GOT3 (cell line): ENCODE results near the gene PIK3R1.
"Not testable (repeated sequence)": the region's sequence is repeated elsewhere in the genome, so short reads cannot be mapped to it uniquely, and the experiment has no call there.

Source experiments
- DNase-seq: peaks from one replicate; lab custom pipeline; 2025; ENCODE audit warnings: mixed read lengths; lab: John Stamatoyannopoulos, UW

The PIK3R1 gene

DNA sequence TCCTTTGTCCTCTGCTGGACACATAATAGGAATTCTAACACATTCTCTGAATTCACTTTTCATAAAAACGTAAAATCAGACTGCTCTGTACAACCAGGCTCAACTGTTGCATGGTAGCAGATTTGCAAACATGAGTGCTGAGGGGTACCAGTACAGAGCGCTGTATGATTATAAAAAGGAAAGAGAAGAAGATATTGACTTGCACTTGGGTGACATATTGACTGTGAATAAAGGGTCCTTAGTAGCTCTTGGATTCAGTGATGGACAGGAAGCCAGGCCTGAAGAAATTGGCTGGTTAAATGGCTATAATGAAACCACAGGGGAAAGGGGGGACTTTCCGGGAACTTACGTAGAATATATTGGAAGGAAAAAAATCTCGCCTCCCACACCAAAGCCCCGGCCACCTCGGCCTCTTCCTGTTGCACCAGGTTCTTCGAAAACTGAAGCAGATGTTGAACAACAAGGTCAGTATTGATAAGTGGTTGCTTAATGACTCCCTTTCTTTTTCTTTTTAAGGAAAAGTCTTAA lies 11.1 kb downstream of the PIK3R1 start:
- no peak for DNase-seq

DNA sequence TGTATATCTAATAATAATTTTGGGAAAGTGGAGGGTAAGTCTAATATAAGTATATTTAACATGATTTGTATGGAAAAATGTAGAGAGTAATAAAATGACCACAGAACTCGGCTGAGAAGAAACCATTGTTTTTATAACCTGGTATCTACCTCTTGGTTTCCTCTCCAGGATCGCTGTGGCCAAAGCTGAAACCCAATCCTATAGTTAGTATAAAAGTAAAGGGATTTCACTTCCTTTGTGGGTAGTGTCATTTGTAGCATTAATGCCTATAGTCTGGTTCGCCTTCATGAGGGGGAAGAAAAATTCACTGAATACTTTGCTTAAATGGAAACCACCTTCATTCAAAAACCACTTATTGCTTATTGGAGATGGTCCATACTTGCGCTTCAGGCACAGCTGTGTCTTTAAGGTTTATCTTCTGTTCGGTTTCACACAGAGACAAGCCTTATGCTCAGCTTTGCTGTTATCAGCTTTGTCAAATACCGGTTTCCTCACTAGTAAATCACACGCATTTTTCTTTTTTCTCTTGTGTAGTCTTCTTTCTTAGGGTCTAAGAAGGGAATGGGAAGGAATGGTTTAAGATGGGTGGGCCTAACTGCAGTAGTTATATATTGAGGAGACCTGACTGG lies 12.1 kb downstream of the PIK3R1 start:
- DNase-seq = no peak

DNA sequence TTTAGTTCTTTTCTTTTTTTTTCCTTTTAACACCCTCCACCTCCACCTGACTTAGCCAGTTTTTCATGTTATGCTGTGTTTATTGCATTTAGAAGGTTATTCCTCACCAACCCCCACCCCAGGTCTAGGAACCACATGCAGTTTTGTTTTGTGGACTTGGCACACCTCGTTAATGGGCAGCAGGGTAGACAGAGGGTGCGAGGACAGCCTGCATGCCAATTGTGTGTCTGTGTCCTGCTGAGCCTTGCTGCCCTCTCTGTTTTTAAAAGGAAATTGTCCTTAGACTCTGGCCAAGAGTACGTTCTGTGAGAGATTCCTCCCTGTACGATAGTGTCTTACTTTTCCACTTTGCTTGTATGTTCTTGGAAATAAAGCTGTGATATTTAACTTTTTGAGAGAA lies 13.9 kb downstream of the PIK3R1 start:
- no peak for DNase-seq

DNA sequence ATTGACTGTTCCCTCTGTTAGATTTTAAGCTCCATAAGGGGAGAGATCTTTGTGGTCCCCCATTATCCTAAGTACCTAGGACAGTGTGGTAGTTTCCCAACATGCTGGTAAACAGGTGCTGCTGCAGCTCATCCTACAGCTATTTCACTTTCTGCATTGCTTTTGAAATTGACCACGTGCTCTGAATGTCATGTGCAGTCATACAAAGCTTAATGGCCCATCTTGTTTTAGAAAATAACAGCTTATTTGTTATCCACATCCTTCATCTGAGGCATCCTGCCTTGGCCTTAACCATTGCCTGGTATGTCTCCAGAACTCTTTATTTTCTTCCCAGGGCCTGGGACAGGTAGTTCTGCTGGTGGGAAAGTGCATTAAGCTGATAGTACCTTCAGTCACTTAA lies 14.7 kb downstream of the PIK3R1 start:
- DNase-seq = no peak

DNA sequence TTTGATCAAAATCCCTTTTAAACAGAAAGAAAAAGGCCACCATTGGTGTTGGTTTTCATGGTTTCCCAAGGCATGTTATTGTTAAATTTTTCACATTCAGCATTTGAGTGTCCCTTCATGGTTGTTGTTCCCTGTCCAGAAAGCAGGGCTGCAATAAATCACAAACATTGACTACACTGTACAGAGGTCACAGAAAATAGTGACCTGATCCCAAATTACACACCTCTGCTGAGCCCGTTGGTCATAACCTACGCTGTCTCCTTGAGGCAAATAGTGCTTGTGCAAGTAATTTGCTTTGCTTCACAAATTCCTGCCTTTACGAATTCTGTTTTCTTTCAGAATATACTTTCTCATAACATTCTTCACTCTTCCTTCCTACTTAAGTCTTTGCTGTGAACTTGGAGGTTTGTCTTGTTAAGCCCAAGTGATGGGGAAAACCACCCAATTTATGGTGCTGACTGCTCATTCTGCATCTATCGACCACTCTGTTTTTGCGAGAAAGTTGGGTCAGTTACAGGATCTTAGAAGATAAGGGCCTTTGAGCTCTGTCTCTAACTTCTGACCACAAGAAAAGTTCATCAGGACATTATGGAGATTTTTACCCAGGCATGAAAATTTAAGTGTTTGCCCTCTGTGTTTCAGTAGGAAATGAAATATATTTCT lies 16.0 kb downstream of the PIK3R1 start:
- no peak for DNase-seq

DNA sequence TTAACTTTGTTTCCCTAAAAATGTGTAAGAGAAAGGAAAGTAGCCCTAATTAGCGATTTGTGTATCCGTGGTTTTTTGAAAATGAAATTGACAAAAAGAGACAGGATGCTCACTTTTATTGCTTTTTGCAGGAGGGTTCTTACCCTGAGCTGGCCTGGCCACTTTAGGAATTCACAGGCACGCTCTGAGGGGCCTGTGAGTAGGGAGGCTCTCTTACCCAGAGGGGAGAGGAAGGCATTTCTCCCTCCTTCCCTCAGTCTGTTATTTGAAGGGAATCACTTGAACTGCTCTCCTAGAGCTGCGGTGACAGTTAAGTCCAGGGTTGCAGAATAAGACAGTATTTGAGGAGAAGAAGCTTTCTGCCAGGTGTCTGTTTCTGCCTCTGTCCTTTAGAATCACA lies 16.7 kb downstream of the PIK3R1 start:
- no peak for DNase-seq

DNA sequence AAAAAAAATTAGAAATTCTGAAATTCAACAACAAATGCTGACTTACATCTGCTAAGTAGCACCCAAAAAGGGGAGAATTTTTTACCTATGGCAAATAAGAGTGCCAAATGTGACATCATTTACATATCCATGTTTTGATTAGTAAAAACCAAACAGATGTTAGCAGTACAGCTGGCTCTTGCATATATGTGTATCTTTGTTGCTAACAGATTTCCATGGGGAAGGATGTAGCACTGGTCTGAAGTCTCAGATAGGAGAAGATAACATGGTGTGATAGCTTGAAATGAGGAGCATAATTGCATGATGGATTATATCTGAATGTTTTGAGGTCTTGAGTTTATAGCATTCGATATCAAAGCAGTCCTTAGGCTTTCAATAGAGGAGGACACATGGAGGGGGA lies 17.5 kb downstream of the PIK3R1 start:
- no peak for DNase-seq

DNA sequence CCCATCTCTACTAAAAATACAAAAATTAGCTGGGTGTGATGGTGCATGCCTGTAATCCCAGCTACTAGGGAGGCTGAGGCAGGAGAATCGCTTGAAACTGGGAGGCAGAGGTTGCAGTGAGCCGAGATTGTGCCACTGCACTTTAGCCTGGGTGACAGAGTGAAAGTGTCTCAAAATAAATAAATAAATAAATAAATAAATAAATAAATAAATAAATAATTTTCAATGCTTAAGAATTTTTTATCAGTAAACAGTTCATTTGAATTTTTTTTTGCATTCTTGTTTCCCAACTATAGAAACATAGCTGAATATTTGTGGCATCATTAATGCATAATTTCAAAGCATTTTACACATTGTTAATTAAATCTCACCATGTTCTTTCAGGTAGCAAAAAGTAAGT lies 19.7 kb downstream of the PIK3R1 start:
- DNase-seq = not testable (repeated sequence)

DNA sequence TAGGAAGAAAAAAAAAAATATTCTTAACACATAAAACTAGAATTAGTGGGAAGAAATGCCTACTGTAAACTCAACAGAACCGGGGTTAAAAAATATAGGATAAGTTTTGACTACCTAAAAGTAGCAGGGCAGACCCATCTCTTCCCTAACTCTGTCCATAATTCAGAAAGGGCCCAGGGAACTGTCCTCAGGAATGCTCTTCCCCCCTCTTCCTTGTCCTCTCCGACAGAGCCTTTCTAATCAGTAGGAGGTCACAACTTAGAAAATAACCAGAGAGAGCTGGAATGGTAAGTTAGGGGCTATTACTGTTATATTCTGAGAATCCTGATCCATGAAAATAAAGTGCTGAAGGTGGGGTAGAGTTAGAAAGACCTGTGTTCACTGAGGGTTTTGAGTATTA lies 22.2 kb downstream of the PIK3R1 start:
- DNase-seq = no peak

DNA sequence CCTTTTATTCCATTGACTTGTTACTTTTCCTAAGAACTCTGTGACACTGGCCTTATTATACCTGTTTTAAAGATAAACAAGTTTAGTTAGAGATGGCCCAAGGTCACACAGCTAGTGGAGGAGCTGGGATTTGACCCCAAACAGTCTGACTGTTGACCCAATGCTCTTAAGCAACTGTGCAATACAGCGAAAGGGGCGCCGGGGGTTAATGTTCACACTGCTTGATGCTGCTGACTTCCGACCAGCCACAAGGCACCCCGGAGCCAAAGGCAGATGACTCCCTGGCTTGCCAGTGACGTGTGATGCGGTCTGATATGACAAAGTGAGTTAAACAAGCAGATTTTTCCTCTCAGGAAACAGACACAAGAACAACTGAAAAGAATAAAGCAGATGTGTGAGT lies 23.9 kb downstream of the PIK3R1 start:
- no peak for DNase-seq

DNA sequence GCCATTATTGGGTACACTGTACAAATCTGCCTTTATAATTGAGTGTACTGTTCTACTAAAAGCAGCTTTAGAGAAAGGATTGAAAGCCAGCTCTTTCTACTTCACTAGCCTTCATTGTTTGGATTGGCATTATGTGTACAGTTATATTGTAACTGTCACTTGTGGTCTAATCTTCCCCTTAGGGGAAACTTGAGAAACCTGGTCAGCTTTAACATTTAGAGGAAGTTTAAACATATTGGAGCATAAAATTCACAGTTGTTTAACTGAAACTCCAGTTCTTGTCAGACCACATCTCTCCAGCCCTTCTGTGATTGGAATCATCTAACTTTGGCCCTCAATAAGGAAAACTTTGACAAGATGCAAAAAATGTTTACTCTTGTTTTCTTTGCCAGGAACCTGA lies 24.6 kb downstream of the PIK3R1 start:
- DNase-seq = no peak

DNA sequence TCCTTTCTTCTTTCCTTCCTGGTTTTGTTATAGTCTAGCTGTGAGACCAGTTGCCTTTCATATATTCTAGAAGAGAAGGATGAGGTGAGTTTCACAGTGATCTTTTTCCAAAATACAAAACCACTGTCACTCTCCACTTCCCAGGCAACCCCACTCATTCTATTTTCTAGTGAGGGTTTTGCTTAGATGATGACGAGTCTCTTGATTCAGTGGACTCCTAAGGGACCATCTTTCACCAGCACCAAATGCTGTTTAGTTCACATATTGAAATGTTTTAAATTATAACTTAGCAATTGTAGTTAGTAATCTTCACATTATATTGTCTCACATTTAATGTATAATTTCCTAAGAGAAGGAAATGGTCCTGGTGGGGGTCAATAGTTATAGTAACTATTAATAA lies 25.2 kb downstream of the PIK3R1 start:
- DNase-seq = no peak

DNA sequence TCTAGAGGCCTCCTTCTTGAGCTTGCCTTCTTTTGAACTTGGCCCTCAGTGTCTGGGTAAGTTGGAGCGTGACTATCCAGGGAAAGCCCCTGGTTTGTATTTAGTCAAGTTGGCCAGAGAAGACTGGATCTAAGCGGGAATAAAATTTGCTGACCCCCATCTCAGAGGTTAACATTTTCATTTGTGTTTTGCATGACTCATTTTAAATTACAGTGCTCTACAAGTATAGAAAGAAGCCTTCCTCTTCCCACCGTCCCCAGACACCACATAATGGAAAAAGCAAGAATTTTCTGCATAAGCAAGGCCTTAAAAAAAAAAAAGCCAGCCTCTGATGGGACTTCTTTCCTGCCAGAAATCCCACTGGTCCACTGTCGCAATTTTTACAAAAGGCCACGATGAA lies 27.2 kb downstream of the PIK3R1 start:
- no peak for DNase-seq

DNA sequence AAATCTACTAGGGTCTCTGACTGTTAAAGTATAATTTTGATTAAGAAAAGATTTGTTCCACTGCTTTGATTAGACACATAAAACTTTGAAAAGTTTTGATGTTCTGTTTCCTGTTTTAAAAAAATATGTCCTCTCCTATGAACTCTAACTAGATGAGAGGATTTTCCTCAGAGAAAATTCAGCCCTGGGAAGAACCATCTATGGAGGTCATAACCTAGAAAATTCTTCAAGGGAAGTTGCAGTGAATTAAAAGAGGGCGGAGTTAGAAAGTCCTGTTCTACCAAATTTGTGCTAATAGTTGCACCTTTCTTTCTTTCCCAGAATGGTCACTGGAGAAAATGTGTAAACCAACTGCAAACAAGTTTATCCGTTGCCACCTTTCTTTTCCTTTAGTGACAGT lies 27.7 kb downstream of the PIK3R1 start:
- DNase-seq = no peak

DNA sequence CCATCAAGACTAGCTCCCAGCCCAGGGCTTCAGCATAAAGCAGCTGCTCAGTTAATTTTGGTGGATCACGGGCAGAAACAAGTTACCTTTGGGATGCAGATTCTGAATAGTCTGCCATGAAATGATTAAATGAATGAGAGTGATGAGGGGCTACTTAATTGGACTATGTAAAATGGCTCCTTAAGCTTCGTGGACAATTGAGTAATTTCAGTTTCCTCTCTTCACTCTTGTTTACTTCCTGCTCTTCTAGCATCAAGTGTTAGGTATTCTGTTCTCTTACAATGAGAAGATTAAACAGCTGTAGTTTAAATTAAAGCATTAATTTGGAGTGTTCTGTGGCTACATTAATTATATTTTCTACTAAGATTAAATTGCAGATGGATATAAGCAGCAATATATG lies 28.1 kb downstream of the PIK3R1 start:
- DNase-seq = no peak

DNA sequence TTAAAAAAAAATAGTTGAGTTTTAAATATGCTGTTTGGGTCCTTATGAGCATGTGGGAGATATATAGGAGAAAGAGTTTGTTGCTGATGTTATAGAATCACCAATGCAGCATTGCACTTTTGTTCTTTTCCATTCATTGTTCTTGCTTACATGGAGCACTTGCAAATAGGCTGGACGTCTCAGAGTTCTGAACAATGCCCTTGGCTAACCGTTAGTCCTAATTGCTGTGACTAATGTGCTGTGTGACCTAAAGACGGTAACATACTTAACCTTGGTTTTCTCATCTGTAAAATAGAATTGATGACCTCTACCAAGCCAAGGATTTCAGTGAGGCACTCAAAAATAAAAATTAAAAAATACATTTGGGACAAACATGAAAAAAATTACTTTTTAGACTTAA lies 29.8 kb downstream of the PIK3R1 start:
- no peak for DNase-seq

DNA sequence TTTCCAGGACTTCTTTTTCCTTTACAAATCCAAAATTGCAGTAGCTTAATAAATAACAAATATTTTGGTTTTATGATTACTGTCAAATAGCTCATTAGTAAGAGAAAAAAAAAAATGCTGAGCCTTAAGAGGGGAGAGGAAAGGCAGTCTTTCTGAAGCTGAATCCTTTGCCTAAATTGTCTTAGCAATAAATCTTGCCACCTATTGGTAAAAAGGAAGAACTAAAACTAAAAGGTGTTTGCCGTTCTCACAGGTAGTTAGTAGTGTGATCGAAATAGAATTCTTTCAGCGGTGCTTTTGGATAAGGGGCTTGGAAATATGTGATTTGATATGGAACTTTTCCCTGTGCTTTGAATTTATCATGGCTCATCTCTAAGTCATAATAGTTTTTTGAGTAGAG lies 31.2 kb downstream of the PIK3R1 start:
- DNase-seq = no peak

DNA sequence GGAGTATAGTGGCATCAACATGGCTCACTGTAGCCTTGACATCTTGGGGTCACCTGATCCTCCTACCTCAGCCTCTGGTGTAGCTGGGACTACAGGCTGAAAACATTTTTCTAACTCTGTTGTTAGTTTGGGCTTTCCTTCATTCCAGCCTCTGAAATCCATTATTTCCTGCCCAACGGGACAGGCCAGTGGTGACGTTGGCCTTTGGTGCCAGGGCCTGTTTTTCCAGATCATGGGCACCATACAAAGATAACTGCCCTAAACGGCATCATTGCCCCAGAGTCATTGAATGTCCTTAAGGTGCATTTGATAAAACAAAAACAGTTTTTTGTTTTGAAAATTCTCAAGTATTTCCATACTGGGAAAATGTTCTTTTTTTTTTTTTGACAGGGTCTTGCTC lies 32.1 kb downstream of the PIK3R1 start:
- no peak for DNase-seq

DNA sequence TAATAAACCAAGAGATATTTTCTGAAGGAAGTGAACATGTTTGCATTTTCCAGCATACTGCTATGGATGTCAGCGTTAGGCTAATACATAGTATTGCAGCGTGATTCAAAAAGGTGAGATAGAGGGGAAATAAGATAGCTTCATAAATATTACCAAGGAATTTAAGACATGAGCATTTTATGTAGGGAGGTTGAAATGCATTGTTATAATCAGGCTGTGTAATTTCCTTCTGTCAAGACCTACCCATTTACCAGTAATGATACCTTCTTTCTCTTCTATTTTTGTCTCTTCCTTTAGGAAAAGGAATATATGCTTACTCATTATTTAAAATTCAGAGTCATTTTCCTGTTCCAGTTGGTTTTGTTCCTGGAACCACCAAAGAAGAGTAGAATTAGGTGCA lies 33.3 kb downstream of the PIK3R1 start:
- DNase-seq = no peak

DNA sequence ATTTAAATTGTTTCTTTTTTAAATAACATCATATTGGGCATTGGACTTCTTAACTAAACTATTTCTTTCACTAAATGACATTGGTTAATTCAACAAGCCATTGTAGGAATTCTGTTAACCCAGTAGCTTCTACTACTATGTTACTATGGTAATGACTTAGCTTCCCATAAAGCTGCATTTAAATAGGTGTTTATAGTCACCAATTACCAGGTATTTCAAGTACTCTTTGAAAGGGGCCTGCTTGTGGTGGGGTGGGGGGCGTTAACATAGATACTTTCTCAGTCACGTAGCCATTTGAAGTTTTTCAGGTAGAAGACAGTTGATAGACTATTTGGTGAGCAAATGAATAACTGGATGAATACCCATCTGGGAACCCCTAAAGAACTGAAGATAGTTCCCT lies 34.0 kb downstream of the PIK3R1 start:
- no peak for DNase-seq

DNA sequence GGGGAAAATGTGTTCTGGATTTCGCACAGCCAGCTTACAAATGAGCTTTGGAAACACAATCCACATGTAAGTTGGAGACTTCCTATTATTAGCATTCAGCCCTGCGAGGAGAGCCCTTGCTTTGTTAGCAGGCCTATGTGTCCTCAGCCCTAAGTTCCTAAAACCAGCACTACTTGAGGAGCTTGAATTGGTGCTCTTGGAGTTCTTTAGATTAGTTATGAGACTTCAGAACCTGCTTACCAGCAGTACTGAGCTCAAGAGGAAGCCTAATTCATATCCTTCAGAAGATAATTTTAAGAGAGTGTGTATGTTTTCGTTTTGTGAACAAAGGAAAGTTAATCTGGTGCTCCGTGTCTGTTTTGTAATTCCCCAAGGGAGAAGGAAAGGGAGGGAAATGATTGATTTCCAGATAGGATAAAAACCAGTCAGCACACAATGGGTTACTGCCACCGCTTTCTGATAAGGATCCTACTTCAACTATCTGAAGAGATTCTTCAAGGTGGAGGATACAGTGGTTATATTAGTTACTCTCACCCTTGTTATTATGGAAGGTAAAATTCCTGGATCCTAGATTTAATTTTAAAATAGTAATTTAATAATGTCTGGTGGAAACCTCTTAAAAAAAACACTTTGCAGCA lies 35.2 kb downstream of the PIK3R1 start:
- no peak for DNase-seq

DNA sequence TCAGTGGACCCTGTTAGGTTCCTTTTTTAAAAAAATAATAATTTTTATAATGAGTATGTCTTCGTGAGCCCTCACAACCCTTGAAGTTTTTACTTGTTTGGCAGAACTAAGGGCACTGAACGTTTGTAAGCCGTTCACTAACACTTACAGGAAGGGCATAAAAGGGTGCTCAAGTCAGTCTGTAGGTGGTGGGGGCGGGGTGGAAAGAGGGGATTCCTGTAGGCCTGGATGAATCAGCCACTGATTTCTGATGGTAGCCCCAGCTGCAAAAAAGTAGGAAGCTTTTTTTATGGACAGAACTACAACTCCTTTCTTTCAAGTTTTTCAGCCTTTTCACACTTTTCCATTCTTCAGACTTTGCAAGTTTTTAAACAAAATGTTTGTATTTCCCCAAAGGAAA lies 35.8 kb downstream of the PIK3R1 start:
- no peak for DNase-seq

DNA sequence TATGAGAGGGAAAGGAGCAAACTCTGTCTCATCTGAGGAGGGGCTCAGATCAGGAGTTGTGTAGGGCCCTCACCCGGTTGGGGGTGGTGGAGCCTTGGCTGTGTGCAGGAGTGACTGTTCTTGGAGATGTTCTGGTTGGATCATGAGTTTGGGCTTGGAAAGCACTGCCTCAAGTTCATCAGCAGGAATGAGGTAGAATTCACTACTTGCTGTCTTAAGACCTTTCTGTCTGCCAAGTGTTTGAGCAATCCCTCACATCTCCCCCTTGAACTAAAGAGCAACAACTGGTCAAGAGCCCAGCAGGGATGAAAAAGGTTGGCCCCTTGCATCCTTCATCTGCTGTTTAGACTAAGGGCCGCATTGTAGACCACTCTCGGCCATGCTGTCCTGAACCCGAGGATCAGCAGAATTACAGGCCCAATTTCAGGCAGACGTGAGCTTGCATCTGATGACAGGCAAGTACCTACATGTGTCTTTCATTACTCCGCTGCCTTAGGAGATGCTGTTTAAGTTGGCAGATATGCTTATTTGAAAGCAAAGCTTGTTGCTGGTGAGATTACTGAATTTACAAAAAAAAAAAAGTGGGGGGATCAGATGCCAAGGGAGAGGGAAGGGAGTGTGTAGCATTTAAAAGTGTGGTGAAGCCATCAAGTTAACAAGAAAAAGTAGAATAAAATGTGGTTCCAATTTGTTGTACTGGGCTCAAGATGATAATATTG lies 36.4 kb downstream of the PIK3R1 start:
- DNase-seq = no peak
